Brain microvascular endothelial cell (primary cell): ENCODE measurements around the gene ZNF385A.
A peak's percentile ranks its signal among the peaks of the same experiment; 100 is the strongest.

ENCODE experiments used
- DNase-seq: peaks from one replicate; pipeline ENCODE4 v3.0.0-alpha.2; 2020
- H3K27ac ChIP-seq: fragments of 250-450 bp; sonication (Bioruptor Pico); 2 replicates; pipeline ENCODE4 v1.5.1; 2020; ENCODE audit warnings: mild to moderate bottlenecking, moderate library complexity
- H3K27me3 ChIP-seq: fragments of 250-450 bp; sonication (Bioruptor Pico); replicated peaks from 2 replicates; pipeline ENCODE4 v1.5.1; 2020; ENCODE audit warnings: mild to moderate bottlenecking
- H3K36me3 ChIP-seq: fragments of 250-450 bp; sonication (Bioruptor Pico); replicated peaks from 2 replicates; pipeline ENCODE4 v1.5.1; 2020; ENCODE audit warnings: mild to moderate bottlenecking
- H3K4me3 ChIP-seq: 2 replicates; pipeline ENCODE4 v1.5.1; 2011; ENCODE audit warnings: low read depth, mild to moderate bottlenecking, control low read depth, low read length, moderate library complexity
- in situ Hi-C: cut with HindIII; loops from 2 replicates; pipeline ENCODE4 v1.10.0; 2017; ENCODE audit warnings: low sequenced_read_pairs, low pct_ligation_motif_present
- TF ChIP-seq, protein P1 (sequence below): IDR thresholded peaks from 2 replicates; pipeline ENCODE4 v1.5.1; 2011; ENCODE audit warnings: low read depth, mild to moderate bottlenecking, moderate library complexity, low read length, control low read depth, inconsistent platforms; ENCODE audit errors: missing control alignments

The ZNF385A gene

DNA sequence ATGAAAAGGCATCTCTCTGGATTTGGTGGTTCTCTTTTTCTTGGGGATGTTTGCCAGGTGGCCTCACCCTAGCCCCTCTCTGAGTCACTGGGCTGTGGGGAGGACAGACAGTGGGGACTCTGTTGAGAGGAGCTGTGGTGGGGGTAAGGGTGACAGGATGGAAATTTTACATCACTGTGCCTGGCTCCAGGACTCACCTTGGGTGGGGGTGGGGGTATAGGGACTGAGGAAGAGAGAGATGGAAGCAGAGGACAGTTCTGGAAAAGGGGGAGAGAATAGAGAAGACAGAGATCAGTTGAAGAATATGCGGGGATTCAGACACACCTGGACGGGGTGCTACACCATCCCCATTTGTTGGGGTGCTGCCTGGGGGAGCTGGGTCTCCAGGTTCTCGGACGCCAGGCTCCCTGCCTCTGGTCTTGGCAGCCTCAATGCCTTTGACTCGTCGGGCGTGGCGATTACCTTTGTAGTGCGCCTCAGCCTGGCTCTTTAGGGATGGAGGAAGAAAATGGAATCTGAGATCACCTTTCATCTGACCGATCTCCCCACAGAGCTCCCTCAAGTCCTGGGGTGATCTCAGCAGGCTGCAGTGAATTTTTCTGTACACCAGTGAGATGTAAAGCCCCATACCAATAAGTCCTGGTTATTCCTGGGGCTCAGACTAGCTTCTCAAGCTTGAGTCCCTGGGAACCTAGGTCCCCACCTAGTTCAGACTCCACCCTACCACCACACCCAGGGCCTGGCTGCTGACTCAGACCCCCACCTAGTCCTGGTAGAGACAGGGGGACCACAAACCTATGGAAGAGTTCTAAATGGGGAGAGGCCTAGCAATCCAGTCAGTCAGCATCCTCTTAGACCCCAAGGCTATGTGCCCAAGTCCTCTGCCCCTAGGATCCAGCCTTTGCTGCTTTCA lies 10.6 kb downstream of the ZNF385A start:
- no peak overlapping the region for H3K4me3 ChIP-seq
- in situ Hi-C loops: no loop called here
- TF ChIP-seq, protein P1, sequence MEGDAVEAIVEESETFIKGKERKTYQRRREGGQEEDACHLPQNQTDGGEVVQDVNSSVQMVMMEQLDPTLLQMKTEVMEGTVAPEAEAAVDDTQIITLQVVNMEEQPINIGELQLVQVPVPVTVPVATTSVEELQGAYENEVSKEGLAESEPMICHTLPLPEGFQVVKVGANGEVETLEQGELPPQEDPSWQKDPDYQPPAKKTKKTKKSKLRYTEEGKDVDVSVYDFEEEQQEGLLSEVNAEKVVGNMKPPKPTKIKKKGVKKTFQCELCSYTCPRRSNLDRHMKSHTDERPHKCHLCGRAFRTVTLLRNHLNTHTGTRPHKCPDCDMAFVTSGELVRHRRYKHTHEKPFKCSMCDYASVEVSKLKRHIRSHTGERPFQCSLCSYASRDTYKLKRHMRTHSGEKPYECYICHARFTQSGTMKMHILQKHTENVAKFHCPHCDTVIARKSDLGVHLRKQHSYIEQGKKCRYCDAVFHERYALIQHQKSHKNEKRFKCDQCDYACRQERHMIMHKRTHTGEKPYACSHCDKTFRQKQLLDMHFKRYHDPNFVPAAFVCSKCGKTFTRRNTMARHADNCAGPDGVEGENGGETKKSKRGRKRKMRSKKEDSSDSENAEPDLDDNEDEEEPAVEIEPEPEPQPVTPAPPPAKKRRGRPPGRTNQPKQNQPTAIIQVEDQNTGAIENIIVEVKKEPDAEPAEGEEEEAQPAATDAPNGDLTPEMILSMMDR: no peak
- DNase-seq: no peak
- H3K36me3 ChIP-seq: no peaks in the 10 kb centered on the region
- H3K27me3 ChIP-seq: no peaks in the 10 kb centered on the region
- no peak overlapping the region for H3K27ac ChIP-seq

DNA sequence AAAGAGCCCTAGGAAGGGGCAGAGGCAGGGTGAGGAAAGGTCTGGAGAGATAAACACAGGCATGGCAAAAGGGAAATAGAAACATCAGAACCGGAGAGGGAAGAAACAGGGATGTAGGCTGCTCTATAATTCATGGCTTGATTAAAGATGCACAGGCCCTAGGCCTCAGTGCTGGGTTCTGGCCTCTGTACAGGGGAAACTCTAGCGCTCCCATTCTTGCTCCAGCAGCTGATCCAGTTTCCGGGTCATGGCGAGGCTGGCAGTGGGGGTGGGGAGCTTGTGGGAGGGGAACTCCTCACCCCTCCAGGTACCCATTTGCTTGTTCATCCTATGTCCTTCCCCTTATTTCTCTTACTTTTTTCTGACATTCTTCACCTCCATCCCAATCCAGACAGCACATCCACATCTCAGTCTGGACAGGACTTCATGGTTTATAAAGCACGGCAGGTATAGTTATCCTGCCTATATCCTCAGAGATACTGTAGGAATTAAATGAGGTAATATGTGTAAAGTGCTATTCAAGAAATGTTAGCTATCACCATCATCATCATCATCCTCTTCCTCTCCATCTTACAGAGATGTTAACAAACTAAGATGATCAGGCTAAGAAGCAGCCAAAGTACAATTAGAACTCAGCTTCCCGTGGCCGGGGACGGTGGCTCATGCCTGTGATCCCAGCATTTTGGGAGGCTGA lies 12.3 kb downstream of the ZNF385A start:
- in situ Hi-C loops: no loop called here
- no peak overlapping the region for H3K27ac ChIP-seq
- H3K36me3 ChIP-seq: no peaks in the 10 kb centered on the region
- TF ChIP-seq, protein P1: no peak
- DNase-seq: no peak
- no peaks in the 10 kb centered on the region for H3K27me3 ChIP-seq
- no peak overlapping the region for H3K4me3 ChIP-seq

DNA sequence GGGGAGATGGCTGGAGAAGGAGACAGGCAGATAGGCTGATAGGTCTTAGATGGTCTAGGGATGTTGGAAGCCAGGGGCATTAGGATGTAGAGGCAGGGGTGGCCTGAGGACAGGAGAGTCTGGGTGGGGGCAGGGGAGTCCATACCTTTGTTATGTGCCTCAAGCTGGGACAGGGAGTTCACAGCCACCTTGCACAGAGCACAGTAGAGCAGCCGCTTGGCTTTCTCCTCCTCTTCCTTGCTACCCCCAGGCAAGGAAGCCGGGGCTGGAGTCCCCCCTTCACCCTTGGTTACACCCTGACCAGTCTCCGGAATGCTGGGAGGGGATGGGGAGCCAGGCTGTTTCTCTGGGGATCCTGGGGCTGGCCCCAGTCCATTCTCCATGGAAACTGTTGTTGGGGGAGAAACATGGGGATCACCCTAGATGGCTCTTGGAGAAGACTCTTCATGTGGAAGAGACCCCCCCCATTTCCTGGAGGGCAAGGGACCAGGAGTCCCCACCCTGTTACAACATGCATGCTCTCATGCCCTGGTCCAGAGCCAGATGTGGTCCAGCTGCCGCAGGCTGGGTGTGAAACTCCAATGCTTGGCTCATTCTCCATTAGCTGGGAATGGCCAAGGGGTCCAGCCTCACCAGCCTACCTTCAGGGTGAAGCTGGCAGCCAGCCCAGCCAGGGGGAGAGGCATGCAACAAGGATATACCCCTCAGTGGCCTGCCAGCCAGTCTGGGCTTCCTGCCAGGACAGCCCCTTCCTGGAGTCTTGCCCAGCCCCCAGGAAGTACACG lies 13.0 kb downstream of the ZNF385A start:
- DNase-seq: no peak
- TF ChIP-seq, protein P1: no peak
- no peaks in the 10 kb centered on the region for H3K27me3 ChIP-seq
- in situ Hi-C loops: no loop called here
- no peak overlapping the region for H3K4me3 ChIP-seq
- no peaks in the 10 kb centered on the region for H3K36me3 ChIP-seq
- H3K27ac ChIP-seq: no peak overlapping the region

DNA sequence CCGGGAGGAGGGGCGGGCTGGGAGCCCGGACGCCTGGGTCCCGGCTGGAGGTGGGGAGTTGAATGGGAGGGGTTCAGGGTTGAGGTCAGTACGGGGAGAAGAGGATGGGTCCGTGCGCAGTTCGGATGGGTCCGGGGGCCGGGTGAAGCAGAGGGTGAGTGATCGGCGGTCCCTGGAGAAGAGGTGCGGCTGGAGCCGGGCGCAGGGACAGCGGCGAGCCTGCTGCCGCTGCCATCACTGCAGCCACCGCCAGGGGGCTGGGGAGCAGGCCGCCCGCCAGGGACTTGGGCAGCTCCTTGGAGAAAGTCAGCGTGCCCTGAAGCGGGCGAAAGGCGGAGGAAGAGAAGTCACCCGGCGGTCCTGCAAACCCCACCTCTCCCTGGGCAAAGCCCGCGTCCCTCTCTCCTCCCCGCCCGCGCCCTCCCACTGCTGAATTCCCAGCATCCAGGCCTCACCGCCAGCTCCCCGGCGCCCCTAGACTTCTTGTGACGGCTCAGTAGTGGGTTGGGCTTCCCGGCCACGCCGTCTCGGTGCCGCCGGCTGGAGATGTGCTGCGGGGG lies 14.3 kb downstream of the ZNF385A start:
- no peaks in the 10 kb centered on the region for H3K36me3 ChIP-seq
- no peak overlapping the region for H3K27ac ChIP-seq
- TF ChIP-seq, protein P1: peak; percentile 85
- H3K4me3 ChIP-seq: peak overlapping the region; percentile 52
- in situ Hi-C loops: no loop called here
- H3K27me3 ChIP-seq: no peaks in the 10 kb centered on the region
- peak; percentile 57 for DNase-seq

DNA sequence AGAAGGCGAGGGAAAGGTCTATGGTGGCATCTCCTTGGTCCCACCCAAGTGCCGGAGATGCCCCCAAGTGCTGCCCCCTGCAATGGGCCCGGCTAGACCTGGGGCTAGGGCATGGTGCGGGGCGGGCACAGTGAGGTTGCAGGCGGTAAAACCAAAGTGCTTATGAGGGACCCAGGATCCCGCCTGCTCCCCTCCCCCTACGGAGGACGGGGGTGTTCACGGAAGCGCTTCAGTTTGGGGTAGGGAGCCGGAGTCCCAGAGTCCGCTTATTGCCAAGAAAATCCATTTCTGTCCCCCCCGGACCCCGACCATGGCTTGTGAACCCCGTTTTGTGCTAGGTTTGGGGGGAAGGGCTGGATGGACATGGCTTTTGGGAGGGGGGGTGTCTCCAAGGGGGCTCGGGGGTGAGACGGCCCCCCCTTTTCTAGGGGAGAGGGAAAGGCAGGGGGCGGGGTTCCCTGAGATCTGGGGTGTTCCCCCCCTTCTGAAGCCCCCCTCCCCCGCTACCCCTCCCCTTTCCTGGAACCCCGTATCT lies 14.9 kb downstream of the ZNF385A start:
- Histone ChIP-seq H3K4me3 (peak overlapping the region; percentile 52), H3K27ac (no peak overlapping the region), H3K36me3 (no peaks in the 10 kb centered on the region), H3K27me3 (no peaks in the 10 kb centered on the region)
- DNase-seq: no peak
- in situ Hi-C loops: no loop called here
- TF ChIP-seq, protein P1: no peak
